Activated T-cell treated with anti-CD3 and anti-CD28 coated beads, Interleukin-2, amount 50 U/mL, for 24 hours (primary cell): ENCODE data around the gene NCBP2.

Experiments used
- DNase-seq: peaks from one replicate; pipeline ENCODE4 v3.0.0-alpha.2; 2020
- H3K27ac Mint-ChIP-seq: 2 replicates; pipeline ENCODE4 v1.8.0; 2020; ENCODE audit warnings: mild to moderate bottlenecking, mixed read lengths
- H3K27me3 Mint-ChIP-seq: 2 replicates; pipeline ENCODE4 v1.8.0; 2020; ENCODE audit warnings: mixed read lengths
- H3K36me3 Mint-ChIP-seq: 2 replicates; pipeline ENCODE4 v1.8.0; 2020; ENCODE audit warnings: low read depth, mixed read lengths
- H3K4me1 Mint-ChIP-seq: 2 replicates; pipeline ENCODE4 v1.8.0; 2020; ENCODE audit warnings: low read depth, mixed read lengths
- H3K4me3 Mint-ChIP-seq: 2 replicates; pipeline ENCODE4 v1.8.0; 2020; ENCODE audit warnings: mild to moderate bottlenecking, moderate library complexity, mixed read lengths
- H3K9me3 Mint-ChIP-seq: 2 replicates; pipeline ENCODE4 v1.8.0; 2020; ENCODE audit warnings: mixed read lengths

Gene NCBP2

GRCh38 chr3:196974661-196975060 lies 32.3 kb upstream of the NCBP2 start:
- no peaks in the 10 kb centered on the region for H3K36me3 Mint-ChIP-seq
- H3K4me3 Mint-ChIP-seq: no peak overlapping the region
- no peak for DNase-seq
- no peak overlapping the region for H3K27ac Mint-ChIP-seq
- H3K4me1 Mint-ChIP-seq: peaks cover 15% of the 10 kb centered on the region
- peaks cover 26% of the 10 kb centered on the region for H3K27me3 Mint-ChIP-seq
- no peaks in the 10 kb centered on the region for H3K9me3 Mint-ChIP-seq

GRCh38 chr3:196971094-196971698 lies 28.9 kb upstream of the NCBP2 start:
- Mint-ChIP-seq H3K36me3 (no peaks in the 10 kb centered on the region), H3K27me3 (peaks cover 29% of the 10 kb centered on the region), H3K27ac (no peak overlapping the region), H3K4me3 (no peak overlapping the region), H3K4me1 (peaks cover 14% of the 10 kb centered on the region), H3K9me3 (no peaks in the 10 kb centered on the region)
- no peak for DNase-seq

GRCh38 chr3:196970547-196971093 lies 28.3 kb upstream of the NCBP2 start:
- Mint-ChIP-seq H3K27ac (peak overlapping the region; percentile 62), H3K36me3 (no peaks in the 10 kb centered on the region), H3K4me1 (peaks cover 14% of the 10 kb centered on the region), H3K27me3 (peaks cover 29% of the 10 kb centered on the region), H3K9me3 (no peaks in the 10 kb centered on the region), H3K4me3 (peak overlapping the region; percentile 61)
- no peak for DNase-seq

- H3K9me3 Mint-ChIP-seq: no peaks in the 10 kb centered on the region
- peak; percentile 85 for DNase-seq
- H3K4me1 Mint-ChIP-seq: peaks cover 15% of the 10 kb centered on the region
- no peaks in the 10 kb centered on the region for H3K36me3 Mint-ChIP-seq
- peak overlapping the region; percentile 62 for H3K27ac Mint-ChIP-seq
- H3K4me3 Mint-ChIP-seq: peak overlapping the region; percentile 61
- H3K27me3 Mint-ChIP-seq: peaks cover 29% of the 10 kb centered on the region
Observed at GRCh38 chr3:196969660-196970546, 27.6 kb upstream of the NCBP2 start.

- Mint-ChIP-seq H3K27ac (peak overlapping the region; percentile 71), H3K4me3 (peak overlapping the region; percentile 76), H3K4me1 (peaks cover 15% of the 10 kb centered on the region), H3K27me3 (peaks cover 29% of the 10 kb centered on the region), H3K36me3 (no peaks in the 10 kb centered on the region), H3K9me3 (no peaks in the 10 kb centered on the region)
- DNase-seq: peak; percentile 72
Observed at GRCh38 chr3:196969134-196969659, 26.9 kb upstream of the NCBP2 start.

- Mint-ChIP-seq H3K27ac (peak within 1 kb of the TSS; percentile 71), H3K9me3 (no peaks in the 10 kb centered on the region), H3K27me3 (peaks cover 29% of the 10 kb centered on the region), H3K4me1 (peaks cover 15% of the 10 kb centered on the region), H3K4me3 (peak within 1 kb of the TSS; percentile 76), H3K36me3 (no peaks in the 10 kb centered on the region)
- peak; percentile 74 for DNase-seq
Observed at GRCh38 chr3:196968233-196969133, 26.2 kb upstream of the NCBP2 start, which contains the start of gene PIGZ. Gene PIGZ (minus strand): TSS chr3:196968833. CDS start chr3:196952031, 16,802 bp downstream.

- Mint-ChIP-seq H3K27ac (no peak overlapping the region), H3K9me3 (no peaks in the 10 kb centered on the region), H3K4me3 (peak overlapping the region; percentile 66), H3K4me1 (peaks cover 15% of the 10 kb centered on the region), H3K36me3 (no peaks in the 10 kb centered on the region), H3K27me3 (peaks cover 29% of the 10 kb centered on the region)
- DNase-seq: no peak
Observed at GRCh38 chr3:196967412-196968232, 25.3 kb upstream of the NCBP2 start.

GRCh38 chr3:196966526-196967401 lies 24.4 kb upstream of the NCBP2 start:
- Mint-ChIP-seq H3K4me1 (peaks cover 15% of the 10 kb centered on the region), H3K36me3 (no peaks in the 10 kb centered on the region), H3K27ac (no peak overlapping the region), H3K4me3 (peak overlapping the region; percentile 31), H3K27me3 (peaks cover 29% of the 10 kb centered on the region), H3K9me3 (no peaks in the 10 kb centered on the region)
- no peak for DNase-seq

GRCh38 chr3:196965804-196966173 lies 23.5 kb upstream of the NCBP2 start:
- H3K36me3 Mint-ChIP-seq: no peaks in the 10 kb centered on the region
- H3K27ac Mint-ChIP-seq: no peak overlapping the region
- H3K27me3 Mint-ChIP-seq: peaks cover 21% of the 10 kb centered on the region
- no peak overlapping the region for H3K4me3 Mint-ChIP-seq
- no peak for DNase-seq
- no peaks in the 10 kb centered on the region for H3K9me3 Mint-ChIP-seq
- H3K4me1 Mint-ChIP-seq: peaks cover 15% of the 10 kb centered on the region

- no peak overlapping the region for H3K27ac Mint-ChIP-seq
- peaks cover 12% of the 10 kb centered on the region for H3K4me1 Mint-ChIP-seq
- DNase-seq: no peak
- H3K27me3 Mint-ChIP-seq: peaks cover 15% of the 10 kb centered on the region
- no peak overlapping the region for H3K4me3 Mint-ChIP-seq
- no peaks in the 10 kb centered on the region for H3K36me3 Mint-ChIP-seq
- H3K9me3 Mint-ChIP-seq: no peaks in the 10 kb centered on the region
Observed at GRCh38 chr3:196965112-196965803, 22.9 kb upstream of the NCBP2 start.

GRCh38 chr3:196963631-196963953 lies 21.3 kb upstream of the NCBP2 start:
- H3K4me1 Mint-ChIP-seq: peaks cover 9% of the 10 kb centered on the region
- peaks cover 13% of the 10 kb centered on the region for H3K27me3 Mint-ChIP-seq
- no peak overlapping the region for H3K4me3 Mint-ChIP-seq
- no peaks in the 10 kb centered on the region for H3K36me3 Mint-ChIP-seq
- no peak for DNase-seq
- no peaks in the 10 kb centered on the region for H3K9me3 Mint-ChIP-seq
- no peak overlapping the region for H3K27ac Mint-ChIP-seq

- no peak for DNase-seq
- Mint-ChIP-seq H3K4me1 (peaks cover 8% of the 10 kb centered on the region), H3K27me3 (peaks cover 12% of the 10 kb centered on the region), H3K27ac (no peak overlapping the region), H3K4me3 (no peak overlapping the region), H3K36me3 (no peaks in the 10 kb centered on the region), H3K9me3 (no peaks in the 10 kb centered on the region)
Observed at GRCh38 chr3:196962930-196963630, 20.8 kb upstream of the NCBP2 start.
